ENCODE data around the gene ACTL6A.

Gene ACTL6A

DNA sequence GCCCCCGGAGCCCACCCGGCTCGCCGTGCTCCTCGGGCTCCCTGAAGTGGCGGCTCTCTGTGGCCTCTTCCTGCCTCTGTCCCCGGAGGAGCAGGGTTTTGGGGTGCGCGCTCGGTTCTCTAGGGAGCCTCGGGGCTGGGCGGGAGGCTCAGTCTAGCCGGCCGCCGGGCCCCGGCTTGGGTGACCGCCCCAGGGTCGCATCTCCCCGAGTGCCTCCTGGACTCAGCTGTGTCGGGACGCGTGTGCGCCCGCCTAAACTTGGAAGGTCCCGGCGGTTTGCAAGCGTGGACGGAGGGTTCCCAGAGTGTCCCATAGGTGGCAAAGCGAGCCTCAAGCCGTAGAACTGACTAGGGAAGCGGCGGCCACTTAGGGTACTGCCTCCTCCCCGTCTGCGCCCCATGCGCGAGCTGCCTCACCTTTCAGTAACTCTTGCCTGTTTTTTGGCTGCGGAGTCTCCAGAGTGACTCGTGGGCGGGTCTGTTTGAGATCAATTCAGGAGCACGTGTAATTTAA lies 601 bp downstream of the ACTL6A start:
- TF ChIP-seq POLR2AphosphoS5 (IDR thresholded peaks at IDR 0.05; ENCODE audit: low read depth, low read length) (0 out of 2 replicates have a peak, but pooled peaks have one; percentile 1), TAF1 (IDR thresholded peaks at IDR 0.05; ENCODE audit: borderline replicate concordance, insufficient read depth, low read length) (no peak)

DNA sequence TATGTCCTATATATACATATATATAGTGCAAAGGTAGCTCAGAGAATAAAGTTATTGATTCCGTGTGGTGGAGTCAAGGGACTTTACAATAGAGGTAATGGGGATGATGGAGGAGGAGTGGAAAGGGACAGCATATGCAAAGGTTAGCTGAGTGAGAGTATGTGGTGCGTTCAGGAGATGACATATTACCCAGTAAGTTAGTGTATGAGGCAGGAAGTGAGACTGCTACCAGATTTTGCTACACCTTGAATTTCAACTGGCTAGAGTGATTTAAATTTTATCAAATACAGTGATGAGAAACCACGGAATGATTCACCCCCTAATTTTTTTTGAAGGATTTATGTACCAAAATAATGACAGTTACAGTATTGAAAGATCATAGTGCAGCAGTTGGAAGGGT lies 2.8 kb downstream of the ACTL6A start:
- TF ChIP-seq FOXP2 (optimal IDR thresholded peaks at IDR 0.05; ENCODE audit: borderline replicate concordance, extremely low read depth, extremely low read length, insufficient read depth), result no peak
- TF ChIP-seq TAF1 (IDR thresholded peaks at IDR 0.05; ENCODE audit: borderline replicate concordance, insufficient read depth, low read length), result no peak
- TF ChIP-seq POLR2AphosphoS5 (IDR thresholded peaks at IDR 0.05; ENCODE audit: low read depth, low read length), result no peak
- TF ChIP-seq SIN3A (IDR thresholded peaks at IDR 0.05; ENCODE audit: borderline replicate concordance, insufficient read depth, low read length), result no peak
- TF ChIP-seq, protein P1, sequence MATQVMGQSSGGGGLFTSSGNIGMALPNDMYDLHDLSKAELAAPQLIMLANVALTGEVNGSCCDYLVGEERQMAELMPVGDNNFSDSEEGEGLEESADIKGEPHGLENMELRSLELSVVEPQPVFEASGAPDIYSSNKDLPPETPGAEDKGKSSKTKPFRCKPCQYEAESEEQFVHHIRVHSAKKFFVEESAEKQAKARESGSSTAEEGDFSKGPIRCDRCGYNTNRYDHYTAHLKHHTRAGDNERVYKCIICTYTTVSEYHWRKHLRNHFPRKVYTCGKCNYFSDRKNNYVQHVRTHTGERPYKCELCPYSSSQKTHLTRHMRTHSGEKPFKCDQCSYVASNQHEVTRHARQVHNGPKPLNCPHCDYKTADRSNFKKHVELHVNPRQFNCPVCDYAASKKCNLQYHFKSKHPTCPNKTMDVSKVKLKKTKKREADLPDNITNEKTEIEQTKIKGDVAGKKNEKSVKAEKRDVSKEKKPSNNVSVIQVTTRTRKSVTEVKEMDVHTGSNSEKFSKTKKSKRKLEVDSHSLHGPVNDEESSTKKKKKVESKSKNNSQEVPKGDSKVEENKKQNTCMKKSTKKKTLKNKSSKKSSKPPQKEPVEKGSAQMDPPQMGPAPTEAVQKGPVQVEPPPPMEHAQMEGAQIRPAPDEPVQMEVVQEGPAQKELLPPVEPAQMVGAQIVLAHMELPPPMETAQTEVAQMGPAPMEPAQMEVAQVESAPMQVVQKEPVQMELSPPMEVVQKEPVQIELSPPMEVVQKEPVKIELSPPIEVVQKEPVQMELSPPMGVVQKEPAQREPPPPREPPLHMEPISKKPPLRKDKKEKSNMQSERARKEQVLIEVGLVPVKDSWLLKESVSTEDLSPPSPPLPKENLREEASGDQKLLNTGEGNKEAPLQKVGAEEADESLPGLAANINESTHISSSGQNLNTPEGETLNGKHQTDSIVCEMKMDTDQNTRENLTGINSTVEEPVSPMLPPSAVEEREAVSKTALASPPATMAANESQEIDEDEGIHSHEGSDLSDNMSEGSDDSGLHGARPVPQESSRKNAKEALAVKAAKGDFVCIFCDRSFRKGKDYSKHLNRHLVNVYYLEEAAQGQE (IDR thresholded peaks at IDR 0.05; ENCODE audit: insufficient read depth in 1 of 2, low read depth in 2 of 2, low read length in 2 of 2), result no peak

DNA sequence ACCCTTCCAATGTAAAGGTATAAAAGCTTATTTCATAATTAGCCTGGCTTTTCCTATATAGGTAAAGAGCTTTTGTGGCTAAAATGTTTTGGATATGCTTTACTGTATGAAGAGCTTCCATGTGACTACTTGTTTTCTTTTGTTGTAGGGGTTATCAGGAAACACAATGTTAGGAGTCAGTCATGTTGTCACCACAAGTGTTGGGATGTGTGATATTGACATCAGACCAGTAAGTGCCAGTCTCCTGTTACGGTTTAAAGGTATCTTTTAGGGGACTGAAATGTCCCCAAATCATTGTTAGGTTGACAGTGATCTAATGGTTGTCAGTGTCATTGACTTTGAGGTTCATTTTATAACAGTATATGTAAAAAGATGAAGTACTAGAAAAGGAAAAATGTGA lies 18.3 kb downstream of the ACTL6A start:
- TF ChIP-seq FOXP2 (optimal IDR thresholded peaks at IDR 0.05; ENCODE audit: borderline replicate concordance, extremely low read depth, extremely low read length, insufficient read depth) (no peak), POLR2AphosphoS5 (IDR thresholded peaks at IDR 0.05; ENCODE audit: low read depth, low read length) (no peak), SIN3A (IDR thresholded peaks at IDR 0.05; ENCODE audit: borderline replicate concordance, insufficient read depth, low read length) (no peak), TAF1 (IDR thresholded peaks at IDR 0.05; ENCODE audit: borderline replicate concordance, insufficient read depth, low read length) (no peak)
- TF ChIP-seq, protein P1 (IDR thresholded peaks at IDR 0.05; ENCODE audit: insufficient read depth in 1 of 2, low read depth in 2 of 2, low read length in 2 of 2), result no peak

- TF ChIP-seq, protein P1 (IDR thresholded peaks at IDR 0.05; ENCODE audit: insufficient read depth in 1 of 2, low read depth in 2 of 2, low read length in 2 of 2), result no peak
- TF ChIP-seq SIN3A (IDR thresholded peaks at IDR 0.05; ENCODE audit: borderline replicate concordance, insufficient read depth, low read length), result no peak
- no peak for TF ChIP-seq POLR2AphosphoS5 (IDR thresholded peaks at IDR 0.05; ENCODE audit: low read depth, low read length)
- no peak for TF ChIP-seq FOXP2 (optimal IDR thresholded peaks at IDR 0.05; ENCODE audit: borderline replicate concordance, extremely low read depth, extremely low read length, insufficient read depth)
Observed at GRCh38 chr3:179589143-179589542, 26.4 kb downstream of the ACTL6A start.

- TF ChIP-seq, protein P1 (IDR thresholded peaks at IDR 0.05; ENCODE audit: insufficient read depth in 1 of 2, low read depth in 2 of 2, low read length in 2 of 2), result no peak
- TF ChIP-seq FOXP2 (optimal IDR thresholded peaks at IDR 0.05; ENCODE audit: borderline replicate concordance, extremely low read depth, extremely low read length, insufficient read depth) (no peak), POLR2AphosphoS5 (IDR thresholded peaks at IDR 0.05; ENCODE audit: low read depth, low read length) (no peak), SIN3A (IDR thresholded peaks at IDR 0.05; ENCODE audit: borderline replicate concordance, insufficient read depth, low read length) (no peak), TAF1 (IDR thresholded peaks at IDR 0.05; ENCODE audit: borderline replicate concordance, insufficient read depth, low read length) (no peak)
Observed at GRCh38 chr3:179590669-179591068, 27.9 kb downstream of the ACTL6A start.

Data from PFSK-1 (cell line).